ENCODE data around the gene NUDT8.

The NUDT8 gene

DNA sequence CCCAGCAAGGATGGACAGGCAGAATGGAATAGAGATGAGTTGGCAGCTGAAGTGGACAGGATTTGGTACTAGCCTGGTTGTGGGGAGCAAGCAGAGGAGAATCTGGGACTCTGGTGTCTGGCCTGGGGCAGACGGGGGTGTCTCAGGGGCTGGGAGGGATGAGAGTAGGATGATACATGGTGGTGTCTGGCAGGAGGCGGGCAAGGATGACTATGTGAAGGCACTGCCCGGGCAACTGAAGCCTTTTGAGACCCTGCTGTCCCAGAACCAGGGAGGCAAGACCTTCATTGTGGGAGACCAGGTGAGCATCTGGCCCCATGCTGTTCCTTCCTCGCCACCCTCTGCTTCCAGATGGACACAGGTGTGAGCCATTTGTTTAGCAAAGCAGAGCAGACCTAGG, 43.8 kb downstream of the NUDT8 start:
- FAIRE-seq = no peak

DNA sequence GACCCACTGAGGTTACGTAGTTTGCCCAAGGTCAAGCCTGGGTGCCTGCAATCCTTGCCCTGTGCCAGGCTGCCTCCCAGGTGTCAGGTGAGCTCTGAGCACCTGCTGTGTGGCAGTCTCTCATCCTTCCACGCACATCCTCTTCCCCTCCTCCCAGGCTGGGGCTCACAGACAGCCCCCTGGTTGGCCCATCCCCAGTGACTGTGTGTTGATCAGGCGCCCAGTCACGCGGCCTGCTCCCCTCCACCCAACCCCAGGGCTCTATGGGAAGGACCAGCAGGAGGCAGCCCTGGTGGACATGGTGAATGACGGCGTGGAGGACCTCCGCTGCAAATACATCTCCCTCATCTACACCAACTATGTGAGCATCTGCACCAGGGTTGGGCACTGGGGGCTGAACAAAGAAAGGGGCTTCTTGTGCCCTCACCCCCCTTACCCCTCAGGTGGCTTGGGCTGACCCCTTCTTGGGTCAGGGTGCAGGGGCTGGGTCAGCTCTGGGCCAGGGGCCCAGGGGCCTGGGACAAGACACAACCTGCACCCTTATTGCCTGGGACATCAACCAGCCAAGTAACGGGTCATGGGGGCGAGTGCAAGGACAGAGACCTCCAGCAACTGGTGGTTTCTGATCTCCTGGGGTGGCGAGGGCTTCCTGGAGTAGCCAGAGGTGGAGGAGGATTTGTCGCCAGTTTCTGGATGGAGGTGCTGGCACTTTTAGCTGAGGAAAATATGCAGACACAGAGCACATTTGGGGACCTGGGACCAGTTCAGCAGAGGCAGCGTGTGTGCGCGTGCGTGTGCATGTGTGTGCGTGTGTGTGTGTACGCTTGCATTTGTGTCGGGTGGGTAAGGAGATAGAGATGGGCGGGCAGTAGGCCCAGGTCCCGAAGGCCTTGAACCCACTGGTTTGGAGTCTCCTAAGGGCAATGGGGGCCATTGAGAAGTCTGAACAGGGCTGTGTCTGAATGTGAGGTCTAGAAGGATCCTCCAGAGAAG, 44.6 kb downstream of the NUDT8 start:
- FAIRE-seq = no peak

DNA sequence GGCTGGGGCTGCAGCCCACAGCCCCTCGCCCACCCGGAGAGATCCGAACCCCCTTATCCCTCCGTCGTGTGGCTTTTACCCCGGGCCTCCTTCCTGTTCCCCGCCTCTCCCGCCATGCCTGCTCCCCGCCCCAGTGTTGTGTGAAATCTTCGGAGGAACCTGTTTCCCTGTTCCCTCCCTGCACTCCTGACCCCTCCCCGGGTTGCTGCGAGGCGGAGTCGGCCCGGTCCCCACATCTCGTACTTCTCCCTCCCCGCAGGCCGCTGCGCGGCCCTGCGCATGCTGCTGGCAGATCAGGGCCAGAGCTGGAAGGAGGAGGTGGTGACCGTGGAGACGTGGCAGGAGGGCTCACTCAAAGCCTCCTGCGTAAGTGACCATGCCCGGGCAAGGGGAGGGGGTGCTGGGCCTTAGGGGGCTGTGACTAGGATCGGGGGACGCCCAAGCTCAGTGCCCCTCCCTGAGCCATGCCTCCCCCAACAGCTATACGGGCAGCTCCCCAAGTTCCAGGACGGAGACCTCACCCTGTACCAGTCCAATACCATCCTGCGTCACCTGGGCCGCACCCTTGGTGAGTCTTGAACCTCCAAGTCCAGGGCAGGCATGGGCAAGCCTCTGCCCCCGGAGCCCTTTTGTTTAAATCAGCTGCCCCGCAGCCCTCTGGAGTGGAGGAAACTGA, 45.4 kb downstream of the NUDT8 start:
- FAIRE-seq = no peak

DNA sequence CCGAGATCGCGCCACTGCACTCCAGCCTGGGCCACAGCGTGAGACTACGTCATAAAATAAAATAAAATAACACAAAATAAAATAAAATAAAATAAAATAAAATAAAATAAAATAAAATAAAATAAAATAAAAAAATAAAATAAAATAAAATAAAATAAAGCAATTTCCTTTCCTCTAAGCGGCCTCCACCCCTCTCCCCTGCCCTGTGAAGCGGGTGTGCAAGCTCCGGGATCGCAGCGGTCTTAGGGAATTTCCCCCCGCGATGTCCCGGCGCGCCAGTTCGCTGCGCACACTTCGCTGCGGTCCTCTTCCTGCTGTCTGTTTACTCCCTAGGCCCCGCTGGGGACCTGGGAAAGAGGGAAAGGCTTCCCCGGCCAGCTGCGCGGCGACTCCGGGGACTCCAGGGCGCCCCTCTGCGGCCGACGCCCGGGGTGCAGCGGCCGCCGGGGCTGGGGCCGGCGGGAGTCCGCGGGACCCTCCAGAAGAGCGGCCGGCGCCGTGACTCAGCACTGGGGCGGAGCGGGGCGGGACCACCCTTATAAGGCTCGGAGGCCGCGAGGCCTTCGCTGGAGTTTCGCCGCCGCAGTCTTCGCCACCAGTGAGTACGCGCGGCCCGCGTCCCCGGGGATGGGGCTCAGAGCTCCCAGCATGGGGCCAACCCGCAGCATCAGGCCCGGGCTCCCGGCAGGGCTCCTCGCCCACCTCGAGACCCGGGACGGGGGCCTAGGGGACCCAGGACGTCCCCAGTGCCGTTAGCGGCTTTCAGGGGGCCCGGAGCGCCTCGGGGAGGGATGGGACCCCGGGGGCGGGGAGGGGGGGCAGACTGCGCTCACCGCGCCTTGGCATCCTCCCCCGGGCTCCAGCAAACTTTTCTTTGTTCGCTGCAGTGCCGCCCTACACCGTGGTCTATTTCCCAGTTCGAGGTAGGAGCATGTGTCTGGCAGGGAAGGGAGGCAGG, 46.2 kb downstream of the NUDT8 start, which contains the start of gene GSTP1:
GSTP1 (plus strand) TSS at position 566 of the 958 bp plus-strand sequence; CDS start at position 598, 32 bp downstream.
- no peak for FAIRE-seq

DNA sequence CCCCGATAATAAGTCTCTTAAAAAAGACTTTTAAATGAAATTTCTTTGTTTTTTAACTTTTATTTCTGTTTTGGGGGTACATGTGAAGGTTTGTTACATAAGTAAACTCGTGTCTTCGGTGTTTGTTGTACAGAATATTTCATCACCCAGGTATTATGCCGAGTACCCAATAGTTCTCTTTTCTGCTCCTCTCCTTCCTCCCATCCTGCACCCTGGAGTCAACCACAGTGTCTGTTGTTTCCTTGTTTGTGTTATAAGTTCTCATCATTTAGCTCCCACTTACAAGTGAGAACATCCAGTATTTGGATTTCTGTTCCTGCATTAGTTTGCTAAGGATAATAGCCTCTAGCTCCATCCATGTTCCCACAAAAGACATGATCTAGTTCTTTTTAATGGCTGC, 47.7 kb downstream of the NUDT8 start:
- no peak for FAIRE-seq

DNA sequence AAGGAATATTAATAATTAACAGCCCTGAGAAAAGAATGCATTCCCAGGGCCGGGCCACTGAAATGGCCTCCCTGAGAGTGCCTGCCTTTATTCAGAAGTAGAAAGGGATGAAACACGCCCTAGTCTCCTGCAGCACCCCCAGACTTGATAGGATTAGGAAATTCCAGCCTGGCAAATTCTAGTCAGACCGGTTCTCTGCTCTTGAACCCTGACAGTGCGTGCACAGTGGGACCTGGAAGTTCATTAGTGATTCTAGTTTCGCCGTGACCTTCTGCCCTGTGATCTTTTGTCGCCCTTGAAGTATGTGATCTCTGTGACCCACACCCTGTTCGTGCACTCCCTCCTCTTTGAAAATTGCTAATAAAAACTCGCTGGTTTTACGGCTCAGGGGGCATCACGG, 48.3 kb downstream of the NUDT8 start:
- no peak for FAIRE-seq

DNA sequence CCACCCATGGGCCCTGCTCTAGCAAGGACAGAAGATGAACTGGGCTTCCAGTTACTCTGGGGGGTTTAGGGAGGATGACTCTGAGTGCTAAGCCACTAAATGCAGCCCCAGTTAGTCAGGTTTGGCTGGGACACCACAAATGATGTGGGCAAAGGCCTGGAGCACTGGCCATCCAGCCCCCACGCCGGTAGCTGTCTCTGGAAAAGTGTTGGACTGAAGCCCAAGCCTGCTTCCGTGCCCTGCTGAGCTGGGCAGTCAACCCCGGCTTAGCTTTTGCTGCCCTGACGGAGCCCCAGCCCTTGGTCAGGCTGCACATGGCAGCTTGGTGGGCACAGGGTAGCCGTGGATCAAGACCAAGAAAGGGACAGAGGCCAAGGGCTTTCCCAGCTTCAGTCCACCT, 51.8 kb downstream of the NUDT8 start:
- FAIRE-seq = no peak

All from A204.1 (cell line).